Vagina (tissue), 2 donors: ENCODE results near the gene EIF4E. TPM values are rescaled to one million over a fixed set of nuclear protein-coding genes. Genes with fewer than 3 reads are reported as not detected.
A peak's percentile ranks its signal among the peaks of the same experiment; 100 is the strongest.
"Not testable (repeated sequence)": the region's sequence is repeated elsewhere in the genome, so short reads cannot be mapped to it uniquely, and the experiment has no call there.

Source experiments
- DNase-seq, 2 donors: peaks; one replicate each; pipeline ENCODE4 v3.0.0-alpha.2; 2017; ENCODE audit errors: extremely low spot score in 2 of 2
- H3K27ac ChIP-seq: fragments of 200-600 bp; sonication (generic); one replicate; pipeline ENCODE4 v1.5.1; 2019
- H3K27me3 ChIP-seq: fragments of 200-600 bp; sonication (generic); one replicate; pipeline ENCODE4 v1.5.1; 2019
- H3K36me3 ChIP-seq, 2 donors: fragments of 200-600 bp; sonication (generic); one replicate each; pipeline ENCODE4 v1.5.1; 2017 to 2019
- H3K4me1 ChIP-seq: fragments of 200-600 bp; sonication (generic); one replicate; pipeline ENCODE4 v1.5.1; 2019
- H3K4me3 ChIP-seq, 2 donors: fragments of 200-600 bp; sonication (generic); 1 replicate in 1 of 2; 2 replicates in 1 of 2; pipeline ENCODE4 v1.5.1; 2016 to 2019
- H3K9me3 ChIP-seq: fragments of 200-600 bp; sonication (generic); one replicate; pipeline ENCODE4 v1.5.1; 2019
- CTCF ChIP-seq, 3 experiments: fragments of 450-650 bp in 2 of 3; fragments of 200-600 bp in 1 of 3; sonication (generic) in 1 of 3; IDR thresholded peaks; one replicate each; pipeline ENCODE4 v1.5.1; 2017 to 2019; ENCODE audit warnings: antibody characterized with exemption in 3 of 3, mild to moderate bottlenecking in 2 of 3, moderate library complexity in 2 of 3
- POLR2A ChIP-seq, 2 donors: fragments of 450-650 bp; IDR thresholded peaks; one replicate each; pipeline ENCODE4 v1.6.1; 2017; ENCODE audit warnings: antibody characterized with exemption in 2 of 2, mild to moderate bottlenecking in 2 of 2, moderate library complexity in 2 of 2
- POLR2AphosphoS5 ChIP-seq, 2 donors: sonication (generic); formaldehyde crosslinking; IDR thresholded peaks; one replicate each; pipeline ENCODE4 v1.9.0; 2017; ENCODE audit warnings: antibody characterized with exemption in 2 of 2, mild to moderate bottlenecking in 2 of 2, low read depth in 1 of 2; ENCODE audit not compliant: insufficient read depth in 1 of 2
- intact Hi-C: fragments of 100-400 bp; cut with DNase I; formaldehyde crosslinking; loops from one replicate; pipeline ENCODE4 v1.15.1; 2023
- total RNA-seq: library from RNA; depleted of rRNA; stranded (reverse); fragments of >200 nt; gene quantifications from one replicate; pipeline ENCODE4 v1.2.3, GENCODE V29; 2016

The EIF4E gene
- total RNA-seq, 1 donor from 2014 or later: 61.6 TPM

DNA sequence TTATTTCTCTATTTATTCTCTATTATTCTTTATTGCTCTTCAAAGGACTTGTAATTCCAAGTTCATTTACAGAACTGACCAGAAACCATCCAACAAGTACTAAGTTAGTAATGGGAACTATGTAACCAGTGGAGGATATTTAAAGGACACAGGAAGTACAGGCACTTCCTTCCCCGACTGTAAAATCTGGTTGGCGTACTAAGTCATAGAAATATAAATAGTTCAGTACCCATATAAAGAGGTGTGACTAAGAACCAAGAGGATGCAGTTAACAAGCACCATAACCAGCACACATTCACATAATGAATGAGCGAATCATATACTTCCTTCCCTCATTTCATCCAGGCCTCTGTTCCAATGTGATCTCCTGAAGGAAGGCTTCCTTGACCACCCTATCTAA, 3.6 kb upstream of the EIF4E start:
- TF ChIP-seq POLR2AphosphoS5 (IDR thresholded peaks at IDR 0.05; ENCODE audit: insufficient read depth in 1 of 2, low read depth in 1 of 2) (no peak), POLR2A (IDR thresholded peaks at IDR 0.05) (no peak), CTCF (IDR thresholded peaks at IDR 0.05) (no peak)
- Histone ChIP-seq H3K9me3 (no peaks in the 10 kb centered on the region), H3K36me3 (no peaks in the 10 kb centered on the region), H3K27ac (no peak overlapping the region), H3K4me3 (no peak overlapping the region), H3K27me3 (no peaks in the 10 kb centered on the region), H3K4me1 (peaks cover 15% of the 10 kb centered on the region)
- intact Hi-C loops: no loop called here
- no peak for DNase-seq

DNA sequence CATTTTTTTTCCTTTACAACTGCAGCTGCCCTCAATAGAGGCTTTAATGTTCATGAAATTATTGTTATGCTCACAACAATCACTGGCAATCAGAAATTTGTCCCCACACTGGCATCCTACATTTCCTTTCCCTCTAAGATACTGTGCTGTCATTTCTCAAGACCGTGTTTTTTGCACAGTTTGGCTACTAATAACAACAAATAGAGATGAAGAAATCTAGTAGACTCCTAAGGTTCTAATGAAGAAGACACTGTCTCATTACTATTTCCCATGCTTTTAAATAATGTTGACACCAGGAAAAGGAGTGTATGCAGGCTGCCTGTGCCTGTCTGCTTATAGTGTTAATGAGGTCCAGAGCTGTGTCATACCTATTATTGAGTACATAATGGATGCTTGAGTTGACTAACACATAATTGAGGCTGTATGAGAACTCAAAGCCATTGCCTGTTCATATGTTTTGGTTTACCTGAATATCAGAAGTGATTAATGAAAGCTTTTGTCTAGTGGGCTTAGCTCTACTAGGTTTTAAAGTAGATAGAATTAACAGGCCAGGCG, 1.5 kb upstream of the EIF4E start:
- Histone ChIP-seq H3K27me3 (no peaks in the 10 kb centered on the region), H3K27ac (peak overlapping the region; percentile 98), H3K4me3 (peak overlapping the region; percentile 93 to 98), H3K9me3 (no peaks in the 10 kb centered on the region), H3K4me1 (peaks cover 25% of the 10 kb centered on the region), H3K36me3 (no peaks in the 10 kb centered on the region)
- intact Hi-C loops: no loop called here
- no peak for DNase-seq
- TF ChIP-seq POLR2AphosphoS5 (IDR thresholded peaks at IDR 0.05; ENCODE audit: insufficient read depth in 1 of 2, low read depth in 1 of 2): no peak
- no peak for TF ChIP-seq POLR2A (IDR thresholded peaks at IDR 0.05)
- no peak for TF ChIP-seq CTCF (IDR thresholded peaks at IDR 0.05)

- Histone ChIP-seq H3K4me1 (peaks cover 25% of the 10 kb centered on the region), H3K36me3 (no peaks in the 10 kb centered on the region), H3K27ac (peak overlapping the region; percentile 98), H3K9me3 (no peaks in the 10 kb centered on the region), H3K4me3 (peak overlapping the region; percentile 93 to 98), H3K27me3 (no peaks in the 10 kb centered on the region)
- intact Hi-C loops: loop anchor here (5.0 kb wide), 1 partner anchor 68 kb away; the partner anchor contains the start of gene METAP1
- TF ChIP-seq POLR2AphosphoS5 (IDR thresholded peaks at IDR 0.05; ENCODE audit: insufficient read depth in 1 of 2, low read depth in 1 of 2): peak; percentile 61 to 68
- TF ChIP-seq CTCF (IDR thresholded peaks at IDR 0.05): peak in 2 of 3 experiments; percentile 8 to 22
- TF ChIP-seq POLR2A (IDR thresholded peaks at IDR 0.05): peak in 1 of 2 donors; percentile 23
- DNase-seq: peak in 1 of 2 donors; percentile 91
Measured at GRCh38 chr4:98929341-98930267, 671 bp upstream of the EIF4E start.

DNA sequence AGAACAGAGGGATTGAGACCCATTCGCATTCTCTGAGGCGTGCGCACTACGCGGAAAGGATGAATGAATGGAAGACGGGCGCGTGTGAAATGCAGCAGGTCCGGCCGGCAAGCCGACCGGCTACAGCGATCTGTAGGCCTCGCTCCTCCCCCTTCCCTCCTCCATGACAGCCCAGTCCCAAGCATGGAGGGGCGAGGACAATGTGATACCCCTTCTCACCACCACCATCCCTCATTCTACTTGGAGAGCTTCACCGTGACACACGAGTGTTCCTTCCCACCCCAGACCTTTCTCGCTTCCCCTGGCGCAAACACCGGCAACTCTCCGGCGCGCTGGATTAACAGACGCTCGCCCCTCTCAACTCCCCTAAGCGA, 815 bp downstream of the EIF4E start:
- Histone ChIP-seq H3K27me3 (no peaks in the 10 kb centered on the region), H3K4me1 (peaks cover 25% of the 10 kb centered on the region), H3K27ac (peak overlapping the region; percentile 98), H3K9me3 (no peaks in the 10 kb centered on the region), H3K4me3 (peak overlapping the region; percentile 93 to 98), H3K36me3 (no peaks in the 10 kb centered on the region)
- peak in 1 of 2 donors; percentile 91 for DNase-seq
- intact Hi-C loops: loop anchor here (5.0 kb wide), 1 partner anchor 69 kb away; the partner anchor contains the start of gene METAP1
- no peak for TF ChIP-seq CTCF (IDR thresholded peaks at IDR 0.05)
- no peak for TF ChIP-seq POLR2AphosphoS5 (IDR thresholded peaks at IDR 0.05; ENCODE audit: insufficient read depth in 1 of 2, low read depth in 1 of 2)
- TF ChIP-seq POLR2A (IDR thresholded peaks at IDR 0.05): no peak

- intact Hi-C loops: loop anchor here (5.0 kb wide), 1 partner anchor 71 kb away; the partner anchor contains the start of gene METAP1
- H3K36me3 ChIP-seq, H3K9me3 ChIP-seq, H3K27ac ChIP-seq, DNase-seq, H3K4me3 ChIP-seq, H3K27me3 ChIP-seq: not testable (repeated sequence)
- H3K4me1 ChIP-seq: peaks cover 25% of the 10 kb centered on the region
Measured at GRCh38 chr4:98926257-98926656, 2.7 kb downstream of the EIF4E start.
